ENCODE data around the gene RNF225.

GRCh38 chr19:58349590-58349989 lies 45.9 kb upstream of the RNF225 start:
- TF ChIP-seq CTCF (IDR thresholded peaks at IDR 0.05) (no peak), IRF1 (CRISPR knock-in tag; IDR thresholded peaks at IDR 0.05) (no peak), NFE2L1 (CRISPR knock-in tag; IDR thresholded peaks at IDR 0.05) (no peak), PREB (CRISPR knock-in tag; IDR thresholded peaks at IDR 0.05; ENCODE audit: borderline replicate concordance) (no peak), TEAD4 (CRISPR knock-in tag; IDR thresholded peaks at IDR 0.05) (no peak), MAX (CRISPR knock-in tag; IDR thresholded peaks at IDR 0.05) (no peak)
